PC-3 (cell line): Measurements from ENCODE around the gene SYNPO.

Experiments
- CTCF ChIP-seq: fragments of 300-600 bp; sonication (generic); conservative IDR thresholded peaks from 2 replicates; pipeline ENCODE4 v1.5.1; 2017; ENCODE audit warnings: antibody characterized with exemption, low read depth, mild to moderate bottlenecking, low read length
- EZH2 ChIP-seq: fragments of 300-600 bp; sonication (generic); IDR thresholded peaks from one replicate; pipeline ENCODE4 v1.6.1; 2017; ENCODE audit warnings: antibody characterized with exemption, mild to moderate bottlenecking, low read length; ENCODE audit not compliant: unreplicated experiment

- TF ChIP-seq CTCF = no peak
- TF ChIP-seq EZH2 = no peak
Measured at GRCh38 chr5:150607105-150607504, 33.4 kb upstream of the SYNPO start.
